ENCODE data around the gene OR2A12. TPM values are rescaled to one million over a fixed set of nuclear protein-coding genes. Genes with fewer than 3 reads are reported as not detected.
"Not testable (repeated sequence)": the region's sequence is repeated elsewhere in the genome, so short reads cannot be mapped to it uniquely, and the experiment has no call there.

The OR2A12 gene
- total RNA-seq: not detected

- Mint-ChIP-seq H3K9me3 (no peaks in the 10 kb centered on the region), H3K4me3 (no peak within 1 kb of the TSS), H3K36me3 (ENCODE audit: insufficient read depth in 2 of 2) (no peaks in the 10 kb centered on the region), H3K27me3 (ENCODE audit: low read depth) (no peaks in the 10 kb centered on the region), H3K27ac (no peak within 1 kb of the TSS), H3K4me1 (ENCODE audit: low read depth) (no peaks in the 10 kb centered on the region)
- DNase-seq: no peak
- ATAC-seq (replicated peaks in 1 of 2): no peak
Measured at GRCh38 chr7:144085978-144086377, at the start of gene OR2A12. OR2A12 (plus strand) TSS chr7:144086278; CDS start chr7:144095108, 8,830 bp downstream.

- Mint-ChIP-seq H3K4me3 (no peak overlapping the region), H3K36me3 (ENCODE audit: insufficient read depth in 2 of 2) (no peaks in the 10 kb centered on the region), H3K27me3 (ENCODE audit: low read depth) (peaks cover 8% of the 10 kb centered on the region), H3K27ac (no peak overlapping the region), H3K9me3 (no peaks in the 10 kb centered on the region), H3K4me1 (ENCODE audit: low read depth) (no peaks in the 10 kb centered on the region)
- DNase-seq: no peak
- ATAC-seq (replicated peaks in 1 of 2): no peak
Measured at GRCh38 chr7:144036302-144036885, 49.7 kb upstream of the OR2A12 start.

GRCh38 chr7:144037414-144038035, 48.6 kb upstream of the OR2A12 start:
- ATAC-seq (replicated peaks in 1 of 2): no peak
- H3K4me1 Mint-ChIP-seq (ENCODE audit: low read depth): no peaks in the 10 kb centered on the region
- no peaks in the 10 kb centered on the region for H3K36me3 Mint-ChIP-seq (ENCODE audit: insufficient read depth in 2 of 2)
- H3K27ac Mint-ChIP-seq: no peak overlapping the region
- H3K9me3 Mint-ChIP-seq: no peaks in the 10 kb centered on the region
- DNase-seq: no peak
- peaks cover 7% of the 10 kb centered on the region for H3K27me3 Mint-ChIP-seq (ENCODE audit: low read depth)
- no peak overlapping the region for H3K4me3 Mint-ChIP-seq

- Mint-ChIP-seq H3K9me3 (no peaks in the 10 kb centered on the region), H3K27me3 (ENCODE audit: low read depth) (no peaks in the 10 kb centered on the region), H3K4me1 (ENCODE audit: low read depth) (no peaks in the 10 kb centered on the region), H3K4me3 (no peak overlapping the region), H3K36me3 (ENCODE audit: insufficient read depth in 2 of 2) (no peaks in the 10 kb centered on the region), H3K27ac (no peak overlapping the region)
- no peak for ATAC-seq (replicated peaks in 1 of 2)
- DNase-seq: no peak
Measured at GRCh38 chr7:144038887-144039286, 47.2 kb upstream of the OR2A12 start.

GRCh38 chr7:144048648-144049047, 37.4 kb upstream of the OR2A12 start, which contains the start of gene OR2A5:
OR2A5 (plus strand) TSS chr7:144048948; CDS start chr7:144050402, 1,454 bp downstream.
- Mint-ChIP-seq H3K9me3 (no peaks in the 10 kb centered on the region), H3K4me1 (ENCODE audit: low read depth) (no peaks in the 10 kb centered on the region), H3K4me3 (no peak within 1 kb of the TSS), H3K36me3 (ENCODE audit: insufficient read depth in 2 of 2) (no peaks in the 10 kb centered on the region), H3K27me3 (ENCODE audit: low read depth) (peaks cover 10% of the 10 kb centered on the region), H3K27ac (no peak within 1 kb of the TSS)
- no peak for ATAC-seq (replicated peaks in 1 of 2)
- no peak for DNase-seq

GRCh38 chr7:144049491-144049890, 36.6 kb upstream of the OR2A12 start:
- no peak for ATAC-seq (replicated peaks in 1 of 2)

GRCh38 chr7:144050093-144050492, 36.0 kb upstream of the OR2A12 start:
- Mint-ChIP-seq H3K27ac (no peak overlapping the region), H3K9me3 (no peaks in the 10 kb centered on the region), H3K4me3 (no peak overlapping the region), H3K27me3 (ENCODE audit: low read depth) (peaks cover 10% of the 10 kb centered on the region), H3K36me3 (ENCODE audit: insufficient read depth in 2 of 2) (no peaks in the 10 kb centered on the region), H3K4me1 (ENCODE audit: low read depth) (no peaks in the 10 kb centered on the region)
- ATAC-seq (replicated peaks in 1 of 2) (no peak), DNase-seq (no peak)

More at GRCh38 chr7:144049491-144049890, 36.6 kb upstream of the OR2A12 start:
- no peak for DNase-seq
- H3K4me3 Mint-ChIP-seq: no peak overlapping the region
- no peaks in the 10 kb centered on the region for H3K4me1 Mint-ChIP-seq (ENCODE audit: low read depth)
- H3K36me3 Mint-ChIP-seq (ENCODE audit: insufficient read depth in 2 of 2): no peaks in the 10 kb centered on the region
- H3K27ac Mint-ChIP-seq: no peak overlapping the region
- H3K27me3 Mint-ChIP-seq (ENCODE audit: low read depth): peaks cover 10% of the 10 kb centered on the region
- no peaks in the 10 kb centered on the region for H3K9me3 Mint-ChIP-seq

- not testable (repeated sequence) for H3K4me3 Mint-ChIP-seq
Measured at GRCh38 chr7:144050884-144051283, 35.2 kb upstream of the OR2A12 start.

GRCh38 chr7:144057954-144058353, 28.1 kb upstream of the OR2A12 start:
- no peak for DNase-seq
- peaks cover under 1% of the 10 kb centered on the region for H3K27me3 Mint-ChIP-seq (ENCODE audit: low read depth)
- no peaks in the 10 kb centered on the region for H3K36me3 Mint-ChIP-seq (ENCODE audit: insufficient read depth in 2 of 2)
- no peak overlapping the region for H3K27ac Mint-ChIP-seq
- no peak overlapping the region for H3K4me3 Mint-ChIP-seq
- H3K9me3 Mint-ChIP-seq: peaks cover 2 to 7% of the 10 kb centered on the region in 2 donors
- ATAC-seq (replicated peaks in 1 of 2): no peak
- no peaks in the 10 kb centered on the region for H3K4me1 Mint-ChIP-seq (ENCODE audit: low read depth)

More at GRCh38 chr7:144050884-144051283, 35.2 kb upstream of the OR2A12 start:
- not testable (repeated sequence) for H3K4me1 Mint-ChIP-seq (ENCODE audit: low read depth); H3K36me3 Mint-ChIP-seq (ENCODE audit: insufficient read depth in 2 of 2); H3K9me3 Mint-ChIP-seq; ATAC-seq (replicated peaks in 1 of 2); H3K27ac Mint-ChIP-seq; DNase-seq; H3K27me3 Mint-ChIP-seq (ENCODE audit: low read depth)

- no peaks in the 10 kb centered on the region for H3K36me3 Mint-ChIP-seq (ENCODE audit: insufficient read depth in 2 of 2)
- DNase-seq (no peak), ATAC-seq (replicated peaks in 1 of 2) (no peak)
- H3K27ac Mint-ChIP-seq: no peak overlapping the region
- H3K9me3 Mint-ChIP-seq: peaks cover 2 to 7% of the 10 kb centered on the region in 2 donors
- H3K4me1 Mint-ChIP-seq (ENCODE audit: low read depth): no peaks in the 10 kb centered on the region
- no peak overlapping the region for H3K4me3 Mint-ChIP-seq
- peaks cover 21% of the 10 kb centered on the region for H3K27me3 Mint-ChIP-seq (ENCODE audit: low read depth)
Measured at GRCh38 chr7:144063710-144064109, 22.4 kb upstream of the OR2A12 start.

- DNase-seq (no peak), ATAC-seq (replicated peaks in 1 of 2) (no peak)
- no peaks in the 10 kb centered on the region for H3K9me3 Mint-ChIP-seq
- H3K27me3 Mint-ChIP-seq (ENCODE audit: low read depth): peaks cover 7% of the 10 kb centered on the region
- no peaks in the 10 kb centered on the region for H3K36me3 Mint-ChIP-seq (ENCODE audit: insufficient read depth in 2 of 2)
- H3K4me3 Mint-ChIP-seq: no peak within 1 kb of the TSS
- H3K27ac Mint-ChIP-seq: no peak within 1 kb of the TSS
- no peaks in the 10 kb centered on the region for H3K4me1 Mint-ChIP-seq (ENCODE audit: low read depth)
Measured at GRCh38 chr7:144069511-144069910, 16.6 kb upstream of the OR2A12 start, which contains the start of gene OR2A25. OR2A25 (plus strand) TSS chr7:144069811; CDS start chr7:144074220, 4,409 bp downstream.

GRCh38 chr7:144069953-144070352, 16.1 kb upstream of the OR2A12 start:
- no peaks in the 10 kb centered on the region for H3K4me1 Mint-ChIP-seq (ENCODE audit: low read depth)
- H3K9me3 Mint-ChIP-seq: no peaks in the 10 kb centered on the region
- no peaks in the 10 kb centered on the region for H3K36me3 Mint-ChIP-seq (ENCODE audit: insufficient read depth in 2 of 2)
- H3K4me3 Mint-ChIP-seq: no peak overlapping the region
- ATAC-seq (replicated peaks in 1 of 2) (no peak), DNase-seq (no peak)
- H3K27ac Mint-ChIP-seq: no peak overlapping the region
- peaks cover 7% of the 10 kb centered on the region for H3K27me3 Mint-ChIP-seq (ENCODE audit: low read depth)

GRCh38 chr7:144074374-144074773, 11.7 kb upstream of the OR2A12 start:
- Mint-ChIP-seq H3K36me3 (ENCODE audit: insufficient read depth in 2 of 2) (no peaks in the 10 kb centered on the region), H3K4me3 (no peak overlapping the region), H3K9me3 (no peaks in the 10 kb centered on the region), H3K27ac (no peak overlapping the region), H3K4me1 (ENCODE audit: low read depth) (no peaks in the 10 kb centered on the region), H3K27me3 (ENCODE audit: low read depth) (no peaks in the 10 kb centered on the region)
- DNase-seq (no peak), ATAC-seq (replicated peaks in 1 of 2) (no peak)

GRCh38 chr7:144086730-144087129, 652 bp downstream of the OR2A12 start:
- no peak overlapping the region for H3K4me3 Mint-ChIP-seq

More at GRCh38 chr7:144086730-144087129, 652 bp downstream of the OR2A12 start:
- ATAC-seq (replicated peaks in 1 of 2) (no peak), DNase-seq (no peak)
- no peaks in the 10 kb centered on the region for H3K36me3 Mint-ChIP-seq (ENCODE audit: insufficient read depth in 2 of 2)
- no peaks in the 10 kb centered on the region for H3K27me3 Mint-ChIP-seq (ENCODE audit: low read depth)
- no peaks in the 10 kb centered on the region for H3K4me1 Mint-ChIP-seq (ENCODE audit: low read depth)
- no peak overlapping the region for H3K27ac Mint-ChIP-seq
- H3K9me3 Mint-ChIP-seq: no peaks in the 10 kb centered on the region

All from activated T-cell treated with anti-CD3 and anti-CD28 coated beads, Interleukin-2, amount 50 U/mL, for 72 hours (primary cell).